Renal cortex interstitium (tissue), 11 donors: ENCODE measurements around the gene STXBP5. TPM values are rescaled to one million over a fixed set of nuclear protein-coding genes. Genes with fewer than 3 reads are reported as not detected.

ENCODE experiments used
- DNase-seq, 11 donors: peaks; one replicate each; pipeline ENCODE4 v3.0.0-alpha.2; 2013; ENCODE audit warnings: low read depth in 9 of 11, low spot score in 4 of 11; ENCODE audit errors: extremely low read depth in 1 of 11
- polyA plus RNA-seq, 3 donors: library from polyadenylated mRNA; unstranded; fragments of 120-200 nt; gene quantifications; one replicate each; pipeline ENCODE4 v1.2.1, GENCODE V29; 2013; ENCODE audit not compliant: insufficient read length in 3 of 3

STXBP5 gene
- polyA plus RNA-seq, 3 donors = 12.3 to 15.4 (median 12.3) TPM

DNA sequence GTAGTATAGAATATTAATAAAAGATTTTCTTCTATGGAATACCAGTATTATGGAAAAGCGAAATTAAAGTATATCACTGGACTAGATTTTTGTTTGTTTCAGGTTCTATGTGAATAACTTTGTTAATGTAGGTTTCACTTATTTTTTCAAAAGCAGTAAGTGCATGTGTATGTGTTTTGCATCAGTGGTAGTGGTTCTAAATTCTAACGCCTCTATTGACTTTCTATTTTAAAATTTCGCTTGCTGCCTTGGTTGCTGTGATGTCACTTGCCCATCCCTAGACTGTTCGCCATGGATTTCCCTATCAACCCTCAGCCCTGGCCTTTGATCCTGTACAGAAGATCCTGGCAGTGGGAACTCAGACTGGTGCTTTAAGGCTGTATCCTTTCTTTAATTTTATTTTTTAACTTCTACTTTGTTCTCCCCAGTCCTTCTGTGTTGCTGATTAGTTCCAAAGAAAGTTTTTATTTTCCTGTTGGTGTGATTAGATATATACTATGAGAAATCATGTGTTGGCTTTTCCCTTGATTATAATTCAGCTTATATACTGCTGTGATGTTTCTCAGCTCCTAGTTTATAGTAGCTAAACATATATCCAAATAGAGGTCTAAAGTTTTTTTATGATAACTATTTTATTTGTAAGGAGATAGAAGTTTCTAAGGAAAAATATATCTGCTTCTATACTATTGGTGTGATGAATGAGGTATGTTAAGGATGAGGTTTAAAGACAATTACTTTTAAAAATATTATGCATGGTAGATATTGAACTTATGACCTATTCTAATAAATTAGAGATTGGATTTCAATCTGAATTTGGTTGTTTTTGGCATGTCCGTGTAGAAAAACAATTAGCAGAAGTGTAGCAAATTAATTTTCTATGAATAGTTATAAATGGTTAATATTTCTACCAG, 1.7 kb downstream of the STXBP5 start:
- DNase-seq = no peak

DNA sequence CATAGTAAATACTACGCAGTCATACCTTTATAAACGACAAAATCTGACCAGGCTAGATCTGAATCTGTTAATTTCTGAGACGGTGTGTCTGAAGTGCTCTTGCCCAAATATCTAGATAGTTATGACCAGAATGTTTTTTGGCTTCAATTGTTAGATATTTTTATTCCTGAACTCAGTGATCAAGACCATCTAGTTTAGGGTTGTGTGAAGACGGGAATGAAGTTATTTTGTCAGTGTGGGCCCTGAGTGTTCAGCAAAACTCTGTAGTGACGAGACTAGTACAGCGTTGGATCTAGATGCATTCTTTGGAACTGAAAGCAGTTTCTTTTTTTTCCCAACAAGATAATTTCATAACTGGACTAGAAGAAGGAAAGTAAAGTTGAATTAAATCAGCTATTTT, 3.1 kb downstream of the STXBP5 start:
- no peak for DNase-seq

GRCh38 chr6:147207837-147208754, 3.9 kb downstream of the STXBP5 start:
- no peak for DNase-seq

- DNase-seq = no peak
Observed at GRCh38 chr6:147209762-147210449, 5.7 kb downstream of the STXBP5 start.

- no peak for DNase-seq
Observed at GRCh38 chr6:147211349-147211748, 7.1 kb downstream of the STXBP5 start.

- no peak for DNase-seq
Observed at GRCh38 chr6:147211831-147212230, 7.6 kb downstream of the STXBP5 start.

DNA sequence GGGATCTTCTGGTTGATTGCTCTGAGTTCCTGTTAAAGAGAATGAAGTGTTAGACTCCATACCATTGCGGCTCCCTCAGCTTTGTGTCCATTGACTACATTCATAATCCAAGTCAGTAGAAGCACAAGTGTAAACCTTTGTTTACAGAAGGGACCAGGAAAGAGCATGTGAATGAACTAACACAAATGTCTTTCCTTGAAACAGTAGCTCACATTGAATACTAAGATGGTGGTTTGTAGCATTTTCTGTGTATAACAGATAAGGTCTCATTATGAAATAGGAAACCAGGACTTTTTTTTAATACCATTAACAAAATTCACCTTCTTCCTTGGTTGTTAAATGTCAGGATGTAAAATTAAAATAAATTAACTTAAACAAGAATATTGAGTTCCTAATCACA, 8.4 kb downstream of the STXBP5 start:
- no peak for DNase-seq

DNA sequence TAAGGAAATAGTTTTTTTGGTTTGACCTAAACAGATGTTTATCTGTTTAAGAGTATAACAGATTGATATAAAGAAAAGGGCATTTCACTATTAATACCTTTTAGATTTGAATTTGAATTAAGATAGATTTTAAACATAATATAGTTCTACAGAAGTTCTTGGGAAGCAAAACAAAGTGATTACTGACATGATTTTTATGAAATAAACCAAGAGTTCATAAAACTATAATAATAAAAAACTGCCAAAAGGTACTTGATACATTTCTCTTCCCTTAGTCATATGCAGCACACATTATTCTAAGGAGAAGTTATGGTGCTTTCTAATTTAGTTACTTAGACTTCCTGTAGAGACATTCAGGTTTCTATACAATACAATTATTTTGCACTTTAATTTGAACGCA, 9.6 kb downstream of the STXBP5 start:
- no peak for DNase-seq

DNA sequence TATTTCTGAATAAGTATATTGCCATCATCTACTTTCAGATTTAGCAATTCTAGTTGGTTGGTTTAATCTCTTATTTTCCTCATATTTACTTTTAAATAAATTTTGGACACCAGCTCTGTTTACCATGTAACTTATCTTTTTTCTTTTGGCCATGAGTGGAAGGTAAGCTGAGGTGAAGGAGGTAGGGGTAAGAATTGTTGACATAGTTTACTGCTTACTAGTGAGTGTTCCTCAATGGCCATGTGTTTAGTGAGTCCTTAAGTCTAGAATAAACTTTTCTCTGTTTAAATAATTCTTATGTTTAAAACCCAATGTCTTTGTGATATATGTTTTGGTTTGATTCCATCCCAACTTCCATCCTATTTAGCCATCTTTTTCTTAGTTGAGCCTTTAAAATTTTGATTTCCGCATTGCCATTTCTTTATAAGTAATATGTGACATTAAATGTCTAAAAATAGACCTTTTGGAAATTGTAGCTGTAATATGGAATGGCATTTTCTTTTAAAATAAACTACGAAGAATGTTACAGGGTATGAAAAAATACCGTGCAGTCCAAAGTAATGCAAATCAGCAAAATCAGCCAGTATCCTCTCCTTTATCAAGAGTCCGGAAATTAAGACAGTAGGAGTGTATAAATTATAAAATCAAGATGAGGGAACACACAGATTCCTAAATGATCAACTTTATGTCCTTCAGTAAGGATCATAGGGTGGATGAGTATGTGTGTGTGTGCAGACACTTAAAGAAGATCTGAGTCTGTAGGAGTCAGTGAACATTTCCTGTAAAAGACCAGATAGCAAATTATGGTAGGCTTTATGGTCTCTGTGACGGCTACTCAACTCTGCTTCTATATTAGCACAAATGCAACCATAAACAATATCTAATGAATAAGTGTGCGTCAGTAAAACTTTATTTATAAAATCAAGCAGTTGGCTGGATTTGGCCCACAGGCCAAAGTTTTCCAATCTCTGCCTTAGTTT, 10.3 kb downstream of the STXBP5 start:
- DNase-seq = no peak

- DNase-seq = no peak
Observed at GRCh38 chr6:147216915-147217314, 12.7 kb downstream of the STXBP5 start.

- DNase-seq = no peak
Observed at GRCh38 chr6:147217840-147218404, 13.7 kb downstream of the STXBP5 start.

- no peak for DNase-seq
Observed at GRCh38 chr6:147218797-147219196, 14.6 kb downstream of the STXBP5 start.

- DNase-seq = no peak
Observed at GRCh38 chr6:147219463-147219862, 15.2 kb downstream of the STXBP5 start.

- DNase-seq = no peak
Observed at GRCh38 chr6:147220345-147220744, 16.1 kb downstream of the STXBP5 start.

DNA sequence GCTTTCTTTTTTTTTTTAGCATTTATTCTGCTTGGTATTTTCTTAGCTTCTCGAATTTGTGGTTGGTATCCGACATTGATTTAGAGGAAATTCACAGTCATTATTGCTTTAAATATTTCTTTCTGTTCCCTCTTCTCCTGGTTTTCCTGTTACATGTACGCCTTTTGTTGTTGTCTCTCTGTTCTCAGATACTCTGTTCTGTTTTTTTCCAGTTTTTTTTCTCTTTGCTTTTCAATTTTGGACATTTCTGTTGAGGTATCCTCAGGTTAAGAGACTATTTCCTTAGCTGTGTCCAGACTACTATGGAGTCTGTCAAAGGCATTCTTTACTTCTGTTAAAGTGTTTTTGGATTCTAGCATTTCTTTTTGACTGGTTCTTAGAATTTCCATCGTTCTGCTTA, 17.5 kb downstream of the STXBP5 start:
- no peak for DNase-seq

DNA sequence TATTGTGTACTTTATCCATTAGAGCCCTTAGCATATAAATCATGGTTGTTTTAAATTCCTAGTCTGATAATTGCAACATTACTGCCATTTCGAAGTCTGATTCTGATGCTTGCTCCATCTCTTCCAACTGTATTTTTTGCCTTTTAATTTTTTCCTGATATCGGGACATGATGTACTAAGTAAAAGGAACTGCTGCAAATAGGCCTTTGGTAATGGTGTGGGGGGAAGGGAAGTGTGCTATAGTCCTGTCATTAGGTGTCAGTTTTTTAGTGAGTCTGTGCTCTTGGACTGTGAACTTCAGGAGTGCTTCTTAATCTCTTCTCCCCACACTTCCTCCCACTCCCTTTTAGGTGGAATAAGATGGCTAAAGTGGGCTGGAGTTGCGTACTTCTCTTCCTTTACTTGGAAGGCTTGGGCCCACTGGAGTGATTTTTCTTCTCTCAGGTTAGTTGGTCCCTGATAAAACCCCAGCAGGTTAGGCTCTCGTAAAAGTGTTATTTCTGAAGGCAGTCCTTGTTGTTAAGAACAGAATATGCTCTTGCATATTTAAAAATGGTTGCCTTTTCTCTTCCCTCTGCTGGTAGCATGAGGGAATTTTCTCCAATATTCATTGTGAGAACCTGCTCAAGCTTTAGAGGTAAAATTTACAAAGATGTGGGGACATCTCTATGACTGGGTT, 18.1 kb downstream of the STXBP5 start:
- DNase-seq = peak in 1 of 11 donors; percentile 20

- no peak for DNase-seq
Observed at GRCh38 chr6:147223736-147224135, 19.5 kb downstream of the STXBP5 start.
